Mesenchymal stem cell (in vitro differentiated cells and primary cell): ENCODE measurements around the gene LTB4R.
A peak's percentile ranks its signal among the peaks of the same experiment; 100 is the strongest.

ENCODE experiments used
- DNase-seq: peaks from one replicate; pipeline ENCODE4 v3.0.0-alpha.2; 2013
- H2AFZ ChIP-seq: one replicate; pipeline ENCODE4 v1.6.1; 2013; ENCODE audit warnings: low read depth, mild to moderate bottlenecking, control low read depth, inconsistent platforms, low read length, moderate library complexity
- H2AK5ac ChIP-seq: 2 replicates; pipeline ENCODE4 v1.6.1; 2013; ENCODE audit warnings: low read length, moderate library complexity, mild to moderate bottlenecking, inconsistent platforms; ENCODE audit not compliant: severe bottlenecking
- H2BK120ac ChIP-seq: one replicate; pipeline ENCODE4 v1.6.1; 2013; ENCODE audit warnings: low read depth, mild to moderate bottlenecking, inconsistent platforms, low read length, moderate library complexity
- H2BK12ac ChIP-seq, 2 experiments: one replicate each; pipeline ENCODE4 v1.6.1; 2013; ENCODE audit warnings: inconsistent platforms in 2 of 2, low read length in 2 of 2, mild to moderate bottlenecking in 2 of 2, moderate library complexity in 2 of 2, control low read depth in 1 of 2
- H2BK15ac ChIP-seq: one replicate; pipeline ENCODE4 v1.6.1; 2013; ENCODE audit warnings: mild to moderate bottlenecking, low read depth, inconsistent platforms; ENCODE audit not compliant: poor library complexity, severe bottlenecking
- H2BK5ac ChIP-seq: 2 replicates; pipeline ENCODE4 v1.6.1; 2013; ENCODE audit warnings: low read depth, mild to moderate bottlenecking, low read length, control low read depth, inconsistent platforms; ENCODE audit not compliant: poor library complexity, severe bottlenecking
- H3K14ac ChIP-seq, 2 experiments: one replicate each; pipeline ENCODE4 v1.6.1; 2013; ENCODE audit warnings: inconsistent platforms in 2 of 2, low read length in 2 of 2, control low read depth in 1 of 2, mild to moderate bottlenecking in 1 of 2, moderate library complexity in 1 of 2
- H3K18ac ChIP-seq, 2 experiments: one replicate each; pipeline ENCODE4 v1.6.1; 2013; ENCODE audit warnings: inconsistent platforms in 2 of 2, low read length in 2 of 2, control low read depth in 1 of 2, low read depth in 1 of 2, mild to moderate bottlenecking in 1 of 2
- H3K23ac ChIP-seq, 2 experiments: one replicate each; pipeline ENCODE4 v1.6.1; 2013; ENCODE audit warnings: inconsistent platforms in 2 of 2, low read length in 2 of 2, mild to moderate bottlenecking in 2 of 2, moderate library complexity in 2 of 2, control low read depth in 1 of 2
- H3K27ac ChIP-seq: 2 replicates; pipeline ENCODE4 v1.5.1; 2013; ENCODE audit warnings: mild to moderate bottlenecking, moderate library complexity, low read length, control low read depth, inconsistent platforms; ENCODE audit not compliant: poor library complexity, severe bottlenecking
- H3K27me3 ChIP-seq, 2 experiments: 2 replicates each; pipeline versions ENCODE4 v1.6.1 to v1.7.0; 2013; ENCODE audit warnings: low read length in 2 of 2, mild to moderate bottlenecking in 2 of 2, moderate library complexity in 2 of 2, control low read depth in 1 of 2, inconsistent platforms in 1 of 2; ENCODE audit not compliant: control insufficient read depth in 1 of 2, insufficient read depth in 1 of 2
- H3K36me3 ChIP-seq, 2 experiments: 2 replicates each; pipeline versions ENCODE4 v1.6.1 to v1.7.0; 2013; ENCODE audit warnings: low read length in 2 of 2, control low read depth in 1 of 2, inconsistent platforms in 1 of 2, low read depth in 1 of 2, mild to moderate bottlenecking in 1 of 2; ENCODE audit not compliant: insufficient read depth in 2 of 2, control insufficient read depth in 1 of 2
- H3K4ac ChIP-seq, 2 experiments: one replicate each; pipeline ENCODE4 v1.6.1; 2013; ENCODE audit warnings: inconsistent platforms in 2 of 2, low read length in 2 of 2, mild to moderate bottlenecking in 2 of 2, moderate library complexity in 2 of 2, control low read depth in 1 of 2, low read depth in 1 of 2
- H3K4me1 ChIP-seq: 2 replicates; pipeline ENCODE4 v1.6.1; 2013; ENCODE audit warnings: low read depth, low read length, control low read depth; ENCODE audit not compliant: control insufficient read depth, insufficient read depth
- H3K4me2 ChIP-seq: 2 replicates; pipeline ENCODE4 v1.6.1; 2013; ENCODE audit warnings: low read length, mild to moderate bottlenecking, inconsistent platforms; ENCODE audit not compliant: poor library complexity, severe bottlenecking
- H3K4me3 ChIP-seq, 2 experiments: 2 replicates each; pipeline versions ENCODE4 v1.5.1 to v1.7.0; 2013; ENCODE audit warnings: low read length in 2 of 2, mild to moderate bottlenecking in 2 of 2, control low read depth in 1 of 2, low read depth in 1 of 2; ENCODE audit not compliant: insufficient read depth in 1 of 2
- H3K79me1 ChIP-seq: replicated peaks from 2 replicates; pipeline ENCODE4 v1.6.1; 2013; ENCODE audit warnings: mild to moderate bottlenecking, control low read depth, low read length, inconsistent platforms; ENCODE audit not compliant: poor library complexity, severe bottlenecking
- H3K9ac ChIP-seq: 2 replicates; pipeline ENCODE4 v1.7.0; 2013; ENCODE audit warnings: mild to moderate bottlenecking, low read length, moderate library complexity
- H3K9me3 ChIP-seq: 2 replicates; pipeline ENCODE4 v1.7.0; 2013; ENCODE audit warnings: mild to moderate bottlenecking, low read length; ENCODE audit not compliant: control insufficient read depth
- H4K8ac ChIP-seq: one replicate; pipeline ENCODE4 v1.6.1; 2013; ENCODE audit warnings: inconsistent platforms, mild to moderate bottlenecking, low read length, moderate library complexity
- H4K91ac ChIP-seq: one replicate; pipeline ENCODE4 v1.6.1; 2013; ENCODE audit warnings: mild to moderate bottlenecking, low read length, inconsistent platforms
- WGBS: methylation state at CpG from one replicate; pipeline ENCODE4 v1.1.7; 2013; ENCODE audit warnings: mixed read lengths; 5-methylcytosine and 5-hydroxymethylcytosine counted together

Gene LTB4R

DNA sequence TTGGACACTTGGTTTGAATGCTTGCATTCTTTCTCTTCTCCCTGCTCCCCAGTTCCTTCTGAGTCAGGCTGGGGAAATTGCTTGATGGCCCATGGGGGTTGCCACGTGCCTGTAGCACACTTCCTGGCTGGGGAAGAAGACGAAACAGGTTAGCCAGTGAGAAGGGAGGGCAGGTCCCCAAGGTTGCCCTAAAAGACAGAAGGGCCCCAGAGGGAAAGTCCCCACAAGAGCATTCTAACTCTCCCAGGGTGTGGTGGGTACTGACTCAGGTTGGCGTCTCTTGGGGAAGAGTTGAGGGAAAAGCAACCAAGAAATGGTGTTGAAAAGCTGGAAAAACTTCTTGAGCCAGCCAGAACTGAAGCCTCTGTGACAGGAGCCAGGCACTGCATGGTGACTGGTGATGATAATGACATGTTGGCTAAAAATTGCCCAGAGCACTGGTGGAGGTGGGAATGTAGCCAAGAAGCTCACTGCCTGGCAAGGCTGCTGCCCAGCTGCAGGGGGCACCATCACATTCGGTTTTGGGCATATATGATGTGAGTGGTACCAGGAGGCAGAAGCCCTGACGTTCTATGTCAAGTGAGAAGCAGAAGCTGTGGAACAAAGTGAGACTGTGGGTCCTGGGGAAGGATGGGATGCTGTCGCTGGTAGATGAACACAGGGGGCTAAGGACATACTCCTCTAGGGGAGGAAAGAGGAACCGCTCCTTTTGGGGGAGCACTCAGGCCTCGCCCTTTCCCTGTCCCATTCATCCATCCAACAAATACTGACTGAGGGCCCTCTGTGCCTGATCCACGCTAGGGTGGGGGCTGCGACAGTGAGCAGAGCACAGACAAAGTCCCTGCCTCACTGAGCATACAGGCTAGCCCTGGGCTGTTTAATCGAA is 31.8 kb upstream of the LTB4R start:
- Histone ChIP-seq H3K4me2 (no peak overlapping the region), H3K9me3 (no peaks in the 10 kb centered on the region), H2BK5ac (no peak overlapping the region), H3K9ac (no peak overlapping the region), H3K23ac (no peak overlapping the region), H2BK12ac (no peak overlapping the region), H4K8ac (no peak overlapping the region), H2BK120ac (no peak overlapping the region), H4K91ac (no peak overlapping the region), H3K18ac (no peak overlapping the region), H3K4me1 (peaks cover 7% of the 10 kb centered on the region), H3K4me3 (peak overlapping the region in 1 of 2 experiments; percentile 16), H3K4ac (no peak overlapping the region), H3K14ac (no peak overlapping the region), H2AFZ (no peak overlapping the region), H2AK5ac (no peak overlapping the region), H3K27me3 (no peaks in the 10 kb centered on the region), H3K36me3 (no peaks in the 10 kb centered on the region), H2BK15ac (no peak overlapping the region), H3K27ac (no peak overlapping the region), H3K79me1 (peaks cover 33% of the 10 kb centered on the region)
- 88% methylated on average over 11 of the region's 11 CpGs for WGBS
- no peak for DNase-seq

DNA sequence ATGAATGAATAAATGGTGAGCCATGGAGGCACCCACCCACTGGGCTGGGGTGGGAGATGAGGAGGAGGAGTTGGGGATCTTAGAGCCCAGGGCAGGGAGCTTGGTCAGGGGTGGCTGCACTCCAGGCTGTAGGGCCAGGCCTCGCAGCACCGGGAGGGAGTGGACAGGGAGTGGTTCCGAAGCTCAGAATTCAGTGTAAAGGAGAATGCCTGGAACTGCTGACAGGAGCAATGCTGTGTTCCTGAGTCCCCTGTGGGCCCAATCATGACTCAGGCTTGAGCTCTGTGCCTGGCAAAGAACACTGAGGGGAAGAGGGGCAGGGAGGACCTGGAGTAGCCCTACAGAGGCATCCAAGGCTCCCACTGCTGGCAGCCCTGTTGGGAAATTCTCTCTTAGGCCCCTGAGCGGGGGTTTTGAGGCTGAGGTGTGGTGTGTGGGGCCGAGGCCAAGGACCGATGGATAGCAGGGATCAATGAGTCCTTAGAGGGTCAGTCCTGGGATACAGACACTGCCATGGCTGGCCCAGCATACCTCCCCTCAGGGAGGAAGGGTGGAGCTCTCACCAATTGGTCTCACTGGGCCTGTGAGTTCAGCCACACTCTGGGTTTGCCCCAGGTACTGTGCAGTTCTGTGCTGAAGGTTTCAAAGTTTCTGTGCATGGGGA is 30.4 kb upstream of the LTB4R start:
- Histone ChIP-seq H3K36me3 (no peaks in the 10 kb centered on the region), H2BK12ac (no peak overlapping the region), H3K18ac (no peak overlapping the region), H3K27me3 (no peaks in the 10 kb centered on the region), H2BK120ac (no peak overlapping the region), H2AK5ac (no peak overlapping the region), H3K4me1 (peaks cover 7% of the 10 kb centered on the region), H3K27ac (no peak overlapping the region), H4K8ac (no peak overlapping the region), H3K4me2 (no peak overlapping the region), H3K23ac (no peak overlapping the region), H3K14ac (no peak overlapping the region), H2AFZ (no peak overlapping the region), H4K91ac (no peak overlapping the region), H3K9ac (peak overlapping the region; percentile 20), H3K9me3 (no peaks in the 10 kb centered on the region), H3K79me1 (peaks cover 28% of the 10 kb centered on the region), H3K4me3 (peak overlapping the region; percentile 4 to 46), H3K4ac (no peak overlapping the region), H2BK5ac (no peak overlapping the region), H2BK15ac (no peak overlapping the region)
- DNase-seq = no peak
- WGBS = 94% methylated on average over 6 of the region's 6 CpGs

DNA sequence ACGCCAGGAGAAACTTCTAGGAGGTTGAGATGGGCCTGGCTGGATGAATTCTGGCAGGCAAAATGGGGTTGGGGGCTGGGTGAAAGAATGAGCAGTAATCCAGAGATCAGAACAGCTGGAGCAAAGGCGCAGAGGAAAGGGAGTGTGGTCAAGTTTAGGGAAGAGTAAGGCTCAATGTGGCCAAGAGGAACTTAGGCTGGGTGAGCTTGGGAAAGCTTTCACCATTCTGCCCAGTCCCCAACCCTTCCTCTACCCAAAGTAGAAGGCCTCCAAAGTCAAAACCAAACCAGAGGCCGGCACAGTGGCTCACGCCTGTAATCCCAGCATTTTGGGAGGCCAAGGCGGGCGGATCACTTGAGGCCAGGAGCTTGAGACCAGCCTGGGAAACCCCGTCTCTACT is 29.7 kb upstream of the LTB4R start:
- no peak overlapping the region for H3K23ac ChIP-seq
- peaks cover 7% of the 10 kb centered on the region for H3K4me1 ChIP-seq
- H3K9me3 ChIP-seq = no peaks in the 10 kb centered on the region
- H3K27me3 ChIP-seq = no peaks in the 10 kb centered on the region
- no peak overlapping the region for H3K14ac ChIP-seq
- no peak overlapping the region for H3K4me2 ChIP-seq
- 98% methylated on average over 3 of the region's 7 CpGs for WGBS
- peaks cover 27% of the 10 kb centered on the region for H3K79me1 ChIP-seq
- peak overlapping the region in 1 of 2 experiments; percentile 46 for H3K4me3 ChIP-seq
- H3K36me3 ChIP-seq = no peaks in the 10 kb centered on the region
- no peak overlapping the region for H2BK15ac ChIP-seq
- no peak overlapping the region for H4K8ac ChIP-seq
- H2BK120ac ChIP-seq = no peak overlapping the region
- no peak for DNase-seq
- H3K18ac ChIP-seq = no peak overlapping the region
- H2AFZ ChIP-seq = no peak overlapping the region
- no peak overlapping the region for H2BK12ac ChIP-seq
- no peak overlapping the region for H3K4ac ChIP-seq
- H3K27ac ChIP-seq = no peak overlapping the region
- H2BK5ac ChIP-seq = no peak overlapping the region
- H2AK5ac ChIP-seq = no peak overlapping the region
- no peak overlapping the region for H3K9ac ChIP-seq
- no peak overlapping the region for H4K91ac ChIP-seq

DNA sequence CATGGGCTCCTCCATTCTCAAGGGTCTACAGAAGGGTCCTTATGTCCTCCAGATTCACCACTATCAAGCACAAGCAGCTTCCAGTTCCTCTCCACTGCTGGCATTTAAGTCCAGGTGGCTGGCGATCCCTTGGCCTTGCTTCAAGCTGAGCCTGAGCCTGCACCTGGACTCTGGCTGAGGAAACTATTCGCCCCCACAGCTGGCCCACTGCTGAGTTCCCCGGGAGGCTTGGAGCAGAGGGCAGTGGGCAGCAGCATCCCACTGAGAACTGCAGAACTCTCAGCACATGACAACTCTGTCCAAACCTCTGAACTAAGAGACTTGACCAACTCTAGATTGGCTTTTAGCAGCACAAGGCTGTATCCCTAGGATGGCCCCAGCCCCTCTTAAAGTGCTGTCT is 28.6 kb upstream of the LTB4R start:
- no peak overlapping the region for H3K4ac ChIP-seq
- no peaks in the 10 kb centered on the region for H3K9me3 ChIP-seq
- no peak for DNase-seq
- H3K4me3 ChIP-seq = no peak overlapping the region
- H3K4me1 ChIP-seq = peaks cover 7% of the 10 kb centered on the region
- H2BK12ac ChIP-seq = no peak overlapping the region
- no peak overlapping the region for H3K18ac ChIP-seq
- no peaks in the 10 kb centered on the region for H3K36me3 ChIP-seq
- H3K9ac ChIP-seq = no peak overlapping the region
- no peak overlapping the region for H2AK5ac ChIP-seq
- 85% methylated on average over 3 of the region's 3 CpGs for WGBS
- H3K27ac ChIP-seq = no peak overlapping the region
- H3K4me2 ChIP-seq = no peak overlapping the region
- no peak overlapping the region for H2BK15ac ChIP-seq
- H3K14ac ChIP-seq = no peak overlapping the region
- H2BK5ac ChIP-seq = no peak overlapping the region
- H2BK120ac ChIP-seq = no peak overlapping the region
- no peaks in the 10 kb centered on the region for H3K27me3 ChIP-seq
- peaks cover 24% of the 10 kb centered on the region for H3K79me1 ChIP-seq
- no peak overlapping the region for H4K91ac ChIP-seq
- H3K23ac ChIP-seq = no peak overlapping the region
- H2AFZ ChIP-seq = no peak overlapping the region
- no peak overlapping the region for H4K8ac ChIP-seq
